ENCODE results near the gene TANC1.

TANC1 gene

GRCh38 chr2:158968396-158969161 is at the start of gene TANC1:
Gene TANC1, plus strand, starts transcription at chr2:158968640. Its CDS starts 97,271 bp downstream, at chr2:159065911.
- peak; percentile 80 for DNase-seq

- DNase-seq, result no peak
Observed at GRCh38 chr2:158921599-158922408, 46.6 kb upstream of the TANC1 start.

DNA sequence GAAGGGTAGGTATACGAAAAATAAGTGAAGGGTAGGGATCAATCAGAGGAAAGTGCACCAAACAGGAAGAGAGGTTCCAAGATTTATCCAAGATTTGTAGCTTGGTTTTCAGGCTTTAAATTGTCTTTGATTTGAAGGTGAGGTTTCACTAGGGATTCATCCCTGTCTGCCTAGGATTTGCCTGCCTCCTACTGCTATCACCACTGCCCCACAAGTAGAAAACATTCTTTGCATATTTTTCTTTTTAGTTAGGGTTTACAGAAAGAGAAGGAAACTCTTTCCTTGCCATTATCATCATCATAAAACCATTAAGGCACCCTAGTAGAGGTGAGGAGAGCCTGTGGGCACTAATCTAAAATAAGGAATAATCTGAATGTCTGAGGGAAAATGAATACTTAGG is 45.8 kb upstream of the TANC1 start:
- no peak for DNase-seq

DNA sequence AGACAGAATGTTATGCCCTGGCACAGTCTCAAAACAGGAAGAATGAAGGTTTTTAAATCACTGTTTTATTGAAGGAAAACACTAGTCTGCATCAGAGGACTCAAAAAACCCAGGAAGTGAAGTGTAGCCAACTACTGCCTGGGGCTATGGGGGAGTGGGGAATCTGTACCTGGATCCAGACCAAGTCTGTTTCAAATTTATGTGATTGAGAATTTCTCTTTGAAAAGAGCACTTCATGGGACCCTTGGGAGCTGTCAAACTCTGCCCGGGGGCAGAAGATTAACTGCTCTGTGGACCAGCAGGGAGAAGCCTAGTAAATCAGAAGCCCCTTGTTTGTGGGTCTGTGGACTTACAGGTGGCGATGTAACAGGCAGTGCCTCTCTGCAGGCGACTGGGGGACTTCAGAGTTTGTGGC is 45.3 kb upstream of the TANC1 start:
- DNase-seq, result peak; percentile 79

- DNase-seq, result no peak
Observed at GRCh38 chr2:158923641-158924040, 44.8 kb upstream of the TANC1 start.

DNA sequence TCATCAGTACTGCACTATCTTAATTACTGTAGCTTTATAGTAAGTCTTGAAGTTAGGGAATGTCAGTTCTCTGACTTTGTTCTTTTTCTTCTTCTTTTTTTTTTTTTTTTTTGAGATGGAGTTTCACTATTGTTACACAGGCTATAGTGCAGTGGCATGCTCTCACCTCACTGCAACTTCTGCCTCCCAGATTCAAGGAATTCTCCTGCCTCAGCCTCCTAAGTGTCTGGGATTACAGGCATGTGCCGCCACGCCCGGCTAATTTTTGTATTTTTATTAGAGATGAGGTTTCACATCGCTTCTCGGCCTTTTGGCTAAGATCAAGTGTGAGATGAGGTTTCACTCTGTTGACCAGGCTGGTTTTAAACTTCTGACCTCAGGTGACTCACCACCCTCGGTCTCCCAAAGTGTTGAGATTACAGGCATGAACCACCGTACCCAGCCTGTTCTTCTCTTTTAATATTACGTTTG is 41.9 kb upstream of the TANC1 start:
- no peak for DNase-seq

DNA sequence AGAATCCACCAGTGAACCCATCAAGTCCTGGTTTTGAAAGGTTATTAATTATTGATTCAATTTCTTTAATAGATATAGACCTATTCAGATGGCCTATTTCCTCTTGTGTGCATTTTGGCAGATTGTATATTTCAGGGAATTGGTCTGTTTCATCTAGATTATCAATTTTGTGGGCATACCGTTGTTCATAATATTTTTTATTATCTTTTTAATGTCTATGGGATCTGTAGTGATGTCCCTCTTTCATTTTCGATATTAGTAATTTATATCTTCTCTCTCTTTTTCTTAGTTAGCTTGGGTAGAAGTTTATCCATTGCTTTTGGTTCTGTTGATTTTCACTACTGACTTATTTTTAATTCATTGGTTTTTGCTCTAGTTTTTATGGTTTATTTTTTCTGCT is 39.9 kb upstream of the TANC1 start:
- no peak for DNase-seq

DNA sequence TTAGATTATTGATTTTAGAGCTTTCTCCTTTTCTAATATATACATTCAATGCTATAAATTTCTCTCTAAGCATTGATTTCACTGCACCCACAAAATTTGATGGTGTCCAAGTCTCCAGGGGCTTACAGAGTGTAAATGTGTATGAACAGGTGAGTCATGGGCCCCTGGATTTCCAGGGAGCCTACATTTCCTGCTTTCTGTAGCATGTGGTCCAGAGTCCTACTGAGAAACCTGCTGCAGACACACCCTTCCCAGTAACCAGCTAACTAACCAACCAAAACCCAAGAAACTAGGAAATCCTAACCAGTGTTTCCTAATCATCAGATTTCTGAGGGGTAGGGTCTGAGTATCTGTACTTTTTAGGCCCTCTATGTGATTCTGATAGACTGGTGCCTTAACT is 39.5 kb upstream of the TANC1 start:
- no peak for DNase-seq

DNA sequence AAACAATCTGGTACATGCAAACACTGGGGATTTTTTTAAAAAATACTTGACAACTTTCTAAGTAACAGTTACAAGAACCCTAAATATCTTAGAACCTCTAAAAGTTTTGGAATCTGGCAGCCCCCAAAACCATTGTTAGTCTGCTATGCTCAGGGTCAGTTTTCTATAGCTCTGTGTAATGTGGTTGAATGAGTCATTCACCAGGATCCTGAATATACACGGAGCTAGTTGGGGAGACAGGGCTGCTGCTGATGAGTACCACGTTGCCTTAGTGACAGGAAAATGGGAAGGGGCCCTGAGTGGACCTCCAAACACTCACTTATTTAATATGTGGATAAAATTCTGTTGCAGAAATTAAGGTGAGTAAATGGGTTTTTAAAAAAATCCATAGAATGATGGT is 36.9 kb upstream of the TANC1 start:
- no peak for DNase-seq

DNA sequence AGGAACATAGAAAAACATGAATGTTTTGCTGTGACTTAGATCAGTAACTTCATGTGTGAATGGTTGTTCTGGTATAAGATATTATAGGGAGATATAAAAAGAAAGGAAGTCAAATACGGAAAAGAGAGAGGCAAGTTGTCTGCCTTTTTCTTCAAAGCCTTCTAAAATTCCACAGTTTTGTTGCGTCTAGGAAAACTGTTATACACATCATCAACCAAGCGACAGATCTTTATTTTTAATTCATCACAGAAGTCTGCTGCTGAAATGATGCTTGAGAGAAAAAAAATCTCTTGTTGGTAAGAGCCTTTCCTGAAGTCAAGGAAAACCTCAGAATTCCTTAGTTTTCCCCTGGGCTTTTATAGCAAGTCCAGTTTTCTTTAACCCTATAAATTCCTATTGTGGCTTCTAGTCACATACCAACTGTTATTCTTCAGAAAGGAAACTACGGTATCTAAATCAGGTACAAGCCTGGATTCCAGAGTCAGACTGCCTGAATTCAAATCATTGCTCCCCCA is 36.3 kb upstream of the TANC1 start:
- DNase-seq, result no peak

DNA sequence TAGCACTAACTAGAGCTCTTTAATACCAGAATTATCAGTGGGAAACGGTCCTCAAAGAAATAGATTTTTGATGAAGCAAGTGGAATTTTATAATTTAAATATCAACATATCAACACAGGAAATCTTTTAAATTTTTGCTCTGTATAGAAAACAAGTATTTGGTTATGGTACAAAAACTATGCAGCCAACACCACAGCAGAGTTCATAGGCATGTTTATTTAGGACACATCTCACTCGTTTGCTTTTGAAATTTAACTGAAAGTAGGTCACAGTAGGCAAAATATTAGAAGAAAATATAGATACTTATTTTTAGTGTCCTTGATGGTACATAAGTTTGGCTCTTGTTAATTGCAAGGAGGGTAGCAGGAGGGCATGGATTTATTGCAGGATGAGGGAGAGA is 34.3 kb upstream of the TANC1 start:
- DNase-seq, result no peak

GRCh38 chr2:158935617-158936016 is 32.8 kb upstream of the TANC1 start:
- no peak for DNase-seq

DNA sequence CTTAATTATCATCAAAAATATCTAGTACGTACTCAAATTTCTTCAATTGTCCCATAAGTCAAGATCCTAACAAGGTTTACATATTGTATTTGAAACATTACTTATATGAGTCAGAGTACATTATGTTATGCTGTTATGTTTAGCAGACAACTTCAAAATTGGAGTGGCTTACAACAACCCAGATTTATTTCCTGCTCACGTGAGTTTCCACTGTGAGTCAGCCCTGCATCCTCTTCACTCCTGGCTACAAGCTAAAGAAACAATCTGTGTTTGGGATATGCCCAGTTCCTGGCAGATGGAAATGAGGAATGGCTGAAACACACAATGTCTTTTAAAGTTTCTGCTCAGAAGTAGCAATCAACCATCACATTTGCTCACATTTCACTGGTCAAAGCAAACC is 31.5 kb upstream of the TANC1 start:
- no peak for DNase-seq

DNA sequence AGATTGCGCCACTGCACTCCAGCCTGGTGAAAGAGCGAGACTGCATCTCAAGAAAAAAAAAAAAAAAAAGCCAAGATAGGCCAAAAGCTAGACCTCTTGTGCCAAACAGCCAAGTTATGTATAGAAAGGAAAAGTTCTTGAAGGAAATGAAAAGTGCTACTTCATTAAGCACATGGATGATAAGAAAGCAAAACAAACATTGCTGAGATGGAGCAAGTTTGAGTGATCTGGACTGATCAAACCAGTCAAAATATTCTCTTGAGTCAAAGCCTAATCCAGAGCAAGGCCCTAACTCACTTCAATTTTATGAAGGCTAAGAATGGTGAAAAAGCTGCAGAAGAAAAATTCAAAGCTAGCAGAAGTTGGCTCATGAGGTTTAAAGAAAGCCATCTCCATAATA is 28.1 kb upstream of the TANC1 start:
- DNase-seq, result no peak

DNA sequence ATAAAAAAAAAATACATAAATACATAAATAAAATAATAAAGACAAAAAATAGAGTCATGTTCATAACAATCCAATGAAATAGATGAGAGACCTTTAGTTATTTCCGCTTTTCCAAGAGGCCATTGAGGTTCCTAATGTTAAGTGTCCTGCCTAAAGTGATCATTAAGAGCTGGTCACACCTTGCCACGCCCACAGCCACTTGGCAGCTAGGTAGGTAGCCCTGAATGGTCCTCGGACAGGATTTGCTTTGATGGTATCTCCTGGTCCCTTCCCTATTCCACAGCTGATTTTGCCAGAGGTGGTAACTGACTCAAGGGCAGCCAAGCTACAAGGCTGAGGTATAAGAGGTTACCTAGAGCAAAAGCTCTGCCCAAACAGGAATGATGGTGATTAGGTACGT is 24.5 kb upstream of the TANC1 start:
- DNase-seq, result no peak

DNA sequence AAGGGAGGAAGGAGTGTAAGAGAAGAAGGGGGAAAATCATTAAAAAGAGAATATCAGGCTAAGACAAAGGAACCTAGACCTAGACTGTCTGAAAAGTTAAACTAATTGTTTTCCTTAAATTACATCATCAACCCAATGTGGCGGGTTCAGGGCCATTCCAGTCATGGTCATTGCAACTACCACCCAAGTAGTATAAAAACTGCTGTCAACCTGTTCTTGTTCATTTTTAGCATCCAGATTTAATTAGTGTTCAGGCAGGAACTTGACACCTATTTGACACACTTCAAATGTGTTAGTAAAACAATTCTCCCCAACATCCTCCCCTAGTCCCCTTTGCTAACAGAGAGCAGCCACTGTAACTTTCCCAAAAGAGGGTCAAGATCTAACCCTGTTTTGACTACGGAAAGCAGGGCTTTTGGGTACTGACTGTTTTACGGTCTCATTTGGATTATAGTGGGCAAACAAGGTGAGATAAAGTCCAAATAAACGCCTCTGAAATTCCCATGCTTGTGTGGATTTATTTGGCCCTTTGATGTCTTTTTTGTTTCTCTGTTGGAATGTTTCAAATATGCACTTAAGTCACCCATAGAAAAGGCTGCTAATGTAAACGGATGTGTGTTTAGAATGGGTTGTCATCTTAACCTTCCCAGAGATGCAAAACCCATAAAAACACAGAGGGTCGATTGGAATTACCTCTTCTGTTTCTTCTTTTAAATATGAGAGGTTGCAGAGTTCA is 19.3 kb upstream of the TANC1 start:
- DNase-seq, result no peak

GRCh38 chr2:158953454-158953853 is 15.0 kb upstream of the TANC1 start:
- DNase-seq, result no peak

DNA sequence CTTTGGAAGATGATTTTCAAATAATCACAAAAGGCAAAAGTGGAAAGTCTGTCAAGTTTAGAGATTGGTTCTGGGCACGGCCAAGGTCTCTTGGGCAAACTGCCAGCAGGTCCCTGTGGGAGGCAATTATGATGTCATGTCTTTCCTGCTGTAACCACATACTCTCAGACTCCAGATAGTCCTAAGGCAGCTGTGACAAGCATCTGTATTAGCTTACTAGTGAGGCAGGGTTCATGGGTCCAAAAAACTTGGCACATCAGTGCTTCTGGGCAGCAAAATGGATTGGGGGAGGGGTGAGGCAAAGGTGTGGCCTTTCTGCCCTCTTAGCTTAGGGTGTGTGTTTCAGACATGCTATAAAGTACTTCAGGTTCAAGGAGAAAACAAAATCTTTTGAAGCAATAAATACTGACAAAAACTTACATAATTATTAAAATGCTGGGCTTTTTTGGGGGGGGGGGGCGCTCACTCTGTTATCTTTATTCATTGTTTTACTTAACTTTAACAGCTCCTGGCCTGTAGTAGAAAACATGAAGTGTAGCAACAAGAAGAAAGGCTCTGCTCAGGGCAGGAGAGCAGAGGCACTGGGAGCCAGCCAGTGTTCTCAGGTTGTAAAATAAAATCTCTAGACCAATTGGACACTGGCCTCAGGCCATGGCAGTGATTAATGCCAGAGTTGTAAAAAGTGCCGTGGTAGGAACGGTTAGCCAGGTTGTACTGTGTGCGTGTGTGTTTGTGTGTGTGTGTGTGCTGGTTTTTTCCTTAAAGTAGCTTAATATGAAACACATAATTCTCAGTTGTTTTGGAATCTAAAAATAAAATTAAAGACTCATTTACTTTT is 14.3 kb upstream of the TANC1 start:
- peak; percentile 97 for DNase-seq

DNA sequence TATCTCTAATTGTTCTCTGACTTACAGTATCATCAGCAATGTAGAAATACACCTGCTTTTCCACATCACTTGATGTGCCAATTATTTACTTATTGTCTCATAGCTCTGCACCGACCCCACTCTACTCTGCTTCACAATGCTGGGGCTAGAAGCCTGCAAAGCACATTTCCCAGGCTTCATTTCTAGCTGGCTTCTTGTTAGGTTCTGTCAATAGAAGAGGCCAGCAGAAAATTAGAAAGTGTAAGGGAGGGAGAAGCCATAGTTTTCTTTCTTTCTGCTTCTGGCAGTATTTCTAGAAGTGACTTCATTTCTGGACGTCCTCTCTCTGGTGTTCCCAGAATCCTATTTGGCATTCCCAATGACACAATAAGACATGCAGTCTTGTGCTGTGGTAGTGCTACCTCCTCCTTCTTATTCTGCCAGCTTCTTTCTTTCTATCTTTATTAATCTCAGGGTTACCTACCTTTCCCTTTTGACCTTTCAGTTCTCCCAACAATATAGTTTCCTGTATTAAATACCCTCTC is 12.5 kb upstream of the TANC1 start:
- DNase-seq, result no peak

DNA sequence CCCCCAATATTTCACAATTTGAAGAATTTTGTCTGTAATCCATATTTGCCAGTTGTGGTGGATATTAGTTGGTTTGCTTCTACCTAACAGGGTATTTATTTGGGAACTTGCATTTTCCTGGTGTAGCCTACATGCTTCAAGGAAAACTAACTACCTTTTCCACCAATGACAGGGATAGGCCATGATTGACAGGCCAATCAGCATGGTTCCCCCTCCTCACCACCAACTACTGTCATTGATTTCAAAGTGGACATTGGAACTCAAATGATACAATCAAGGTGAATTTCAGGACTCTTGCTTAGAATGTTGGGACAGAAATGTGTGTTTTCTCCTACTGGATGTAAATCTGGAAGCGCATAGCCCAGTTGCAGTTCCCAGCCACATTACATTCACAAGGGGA is 10.1 kb upstream of the TANC1 start:
- no peak for DNase-seq

- DNase-seq, result no peak
Observed at GRCh38 chr2:158960193-158960592, 8.2 kb upstream of the TANC1 start.

GRCh38 chr2:158962074-158962473 is 6.4 kb upstream of the TANC1 start:
- DNase-seq, result no peak

All from DMS79 (cell line).